B cell (primary cell): ENCODE measurements around the gene IGSF9B.

Experiments
- CTCF ChIP-seq: fragments of 200-600 bp; IDR thresholded peaks from one replicate; pipeline ENCODE4 v1.8.0; 2022; ENCODE audit warnings: antibody characterized with exemption, mild to moderate bottlenecking
- EZH2 ChIP-seq: IDR thresholded peaks from 2 replicates; pipeline ENCODE4 v1.6.1; 2012; ENCODE audit warnings: borderline replicate concordance, low read depth, mild to moderate bottlenecking, moderate library complexity, low read length; ENCODE audit not compliant: insufficient read depth, poor library complexity, severe bottlenecking

DNA sequence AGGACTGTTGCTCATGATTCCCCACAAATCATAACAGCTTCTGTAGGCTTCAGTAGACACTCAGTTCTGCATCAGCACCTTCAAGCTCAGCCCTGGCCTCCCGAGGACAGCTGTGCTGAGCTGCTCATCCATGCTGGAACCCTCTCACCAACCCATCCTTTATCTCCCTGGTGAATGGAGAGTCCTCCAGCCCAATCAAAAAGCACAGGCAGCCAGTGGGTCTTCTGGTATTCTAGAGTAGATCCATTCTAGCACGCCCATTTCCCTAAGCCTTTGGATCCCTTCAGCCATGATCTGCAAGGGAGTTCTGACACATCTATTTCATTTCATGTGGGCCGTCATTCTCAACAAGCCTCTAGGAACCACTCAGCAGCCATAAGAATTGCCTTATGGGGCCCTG lies 66.9 kb downstream of the IGSF9B start:
- TF ChIP-seq CTCF (no peak), EZH2 (no peak)
